Testis (tissue), 3 donors: ENCODE data around the gene EREG. TPM values are rescaled to one million over a fixed set of nuclear protein-coding genes. Genes with fewer than 3 reads are reported as not detected.
"Not testable (repeated sequence)": the region's sequence is repeated elsewhere in the genome, so short reads cannot be mapped to it uniquely, and the experiment has no call there.

Experiments used
- DNase-seq: peaks from one replicate; pipeline ENCODE4 v3.0.0-alpha.2; 2019
- H3K27ac ChIP-seq, 2 donors: fragments of 200-600 bp; sonication (generic); one replicate each; pipeline ENCODE4 v1.5.1; 2019
- H3K27me3 ChIP-seq: fragments of 200-600 bp; sonication (generic); one replicate; pipeline ENCODE4 v1.5.1; 2019
- H3K36me3 ChIP-seq: fragments of 200-600 bp; sonication (generic); one replicate; pipeline ENCODE4 v1.5.1; 2017; ENCODE audit warnings: low read depth; ENCODE audit errors: missing control alignments
- H3K4me1 ChIP-seq: fragments of 200-600 bp; sonication (generic); one replicate; pipeline ENCODE4 v1.5.1; 2019
- H3K4me3 ChIP-seq, 2 donors: fragments of 200-600 bp; sonication (generic); one replicate each; pipeline ENCODE4 v1.5.1; 2017 to 2019
- H3K9me3 ChIP-seq: fragments of 200-600 bp; sonication (generic); one replicate; pipeline ENCODE4 v1.5.1; 2017
- POLR2A ChIP-seq: fragments of 450-650 bp; IDR thresholded peaks from one replicate; pipeline ENCODE4 v1.6.1; 2017; ENCODE audit warnings: antibody characterized with exemption, mild to moderate bottlenecking, moderate library complexity
- WGBS, 2 donors: methylation state at CpG; one replicate each; pipeline ENCODE4 v1.1.5; 2018; 5-methylcytosine and 5-hydroxymethylcytosine counted together
- intact Hi-C: fragments of 100-400 bp; cut with DNase I; formaldehyde crosslinking; loops from one replicate; pipeline ENCODE4 v1.15.1; 2023; ENCODE audit warnings: low total_unique reads
- polyA plus RNA-seq: library from polyadenylated mRNA; stranded (reverse); fragments of 350-450 nt; fragmentation: Illumina TruSeq; extraction: RNeasy Lipid Tissue Mini Kit (QIAGEN cat#74804); gene quantifications from one replicate; pipeline ENCODE4 v1.2.3, GENCODE V29; 2014; ENCODE audit warnings: low read depth, low replicate concordance; ENCODE audit not compliant: insufficient read depth
- total RNA-seq, 2 donors: library from RNA; depleted of rRNA; stranded (reverse); fragments of >200 nt; gene quantifications; one replicate each; pipeline ENCODE4 v1.2.3, GENCODE V29; 2016
- TF ChIP-seq, protein P1 (sequence below), 3 experiments: fragments of 450-650 bp in 2 of 3; fragments of 200-600 bp in 1 of 3; sonication (generic) in 1 of 3; IDR thresholded peaks; one replicate each; pipeline ENCODE4 v1.5.1; 2016 to 2019; ENCODE audit warnings: antibody characterized with exemption in 3 of 3, mild to moderate bottlenecking in 2 of 3, moderate library complexity in 1 of 3

Gene EREG
- total and polyA plus RNA-seq, 3 donors from 2014 or later = 0.37 TPM; not detected in 2

DNA sequence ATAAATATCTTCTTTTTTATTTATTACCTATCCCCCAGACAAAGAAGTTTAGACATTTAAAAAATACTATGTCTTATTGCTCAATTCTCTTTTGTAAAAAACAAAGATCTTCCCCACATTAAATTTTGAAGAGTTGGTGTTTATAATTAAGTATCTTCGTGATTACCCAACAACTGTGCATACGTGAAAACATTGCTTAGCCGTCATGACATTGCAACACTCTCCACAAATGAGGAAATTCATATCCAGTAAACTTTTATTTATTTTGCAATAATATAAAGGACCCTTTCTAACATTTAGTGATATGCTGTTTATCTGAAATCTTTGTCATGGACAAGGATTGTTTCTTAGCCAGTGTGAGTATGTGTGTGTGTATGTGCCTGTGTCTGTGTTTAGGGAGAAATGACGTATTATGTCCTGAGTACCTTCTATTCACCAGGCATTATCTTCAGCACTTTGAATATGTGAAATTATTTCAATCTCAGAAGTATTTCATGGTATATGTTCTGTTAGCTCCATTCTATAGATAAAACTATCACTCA lies 26.1 kb upstream of the EREG start:
- no peaks in the 10 kb centered on the region for H3K4me1 ChIP-seq
- no peak for DNase-seq
- intact Hi-C loops = no loop called here
- H3K9me3 ChIP-seq = no peaks in the 10 kb centered on the region
- no peak overlapping the region for H3K27ac ChIP-seq
- no peaks in the 10 kb centered on the region for H3K27me3 ChIP-seq
- no peak overlapping the region for H3K4me3 ChIP-seq
- 78 to 83% methylated on average over 4 of the region's 4 CpGs for WGBS, 2 donors
- no peaks in the 10 kb centered on the region for H3K36me3 ChIP-seq
- no peak for TF ChIP-seq POLR2A
- TF ChIP-seq, protein P1, sequence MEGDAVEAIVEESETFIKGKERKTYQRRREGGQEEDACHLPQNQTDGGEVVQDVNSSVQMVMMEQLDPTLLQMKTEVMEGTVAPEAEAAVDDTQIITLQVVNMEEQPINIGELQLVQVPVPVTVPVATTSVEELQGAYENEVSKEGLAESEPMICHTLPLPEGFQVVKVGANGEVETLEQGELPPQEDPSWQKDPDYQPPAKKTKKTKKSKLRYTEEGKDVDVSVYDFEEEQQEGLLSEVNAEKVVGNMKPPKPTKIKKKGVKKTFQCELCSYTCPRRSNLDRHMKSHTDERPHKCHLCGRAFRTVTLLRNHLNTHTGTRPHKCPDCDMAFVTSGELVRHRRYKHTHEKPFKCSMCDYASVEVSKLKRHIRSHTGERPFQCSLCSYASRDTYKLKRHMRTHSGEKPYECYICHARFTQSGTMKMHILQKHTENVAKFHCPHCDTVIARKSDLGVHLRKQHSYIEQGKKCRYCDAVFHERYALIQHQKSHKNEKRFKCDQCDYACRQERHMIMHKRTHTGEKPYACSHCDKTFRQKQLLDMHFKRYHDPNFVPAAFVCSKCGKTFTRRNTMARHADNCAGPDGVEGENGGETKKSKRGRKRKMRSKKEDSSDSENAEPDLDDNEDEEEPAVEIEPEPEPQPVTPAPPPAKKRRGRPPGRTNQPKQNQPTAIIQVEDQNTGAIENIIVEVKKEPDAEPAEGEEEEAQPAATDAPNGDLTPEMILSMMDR (IDR thresholded peaks at IDR 0.05) = no peak

DNA sequence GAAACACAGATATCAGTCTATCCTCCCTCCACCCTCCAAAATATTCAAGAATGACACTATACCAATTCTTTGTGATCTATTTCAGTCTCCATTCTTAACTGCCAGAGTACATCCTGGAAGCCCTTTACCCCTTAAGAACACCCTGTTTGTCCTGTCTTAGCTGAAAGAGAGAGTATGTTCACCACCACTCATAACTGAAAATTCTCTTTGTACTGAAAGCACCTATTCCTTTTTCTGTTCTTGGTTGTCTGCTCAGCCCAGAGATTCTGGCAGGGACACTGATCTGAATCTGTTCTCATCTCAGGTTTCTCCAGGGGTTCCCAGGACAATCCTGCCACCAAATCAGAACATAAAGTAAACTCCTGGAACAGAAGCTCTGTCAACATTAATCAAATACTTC lies 25.4 kb upstream of the EREG start:
- Histone ChIP-seq H3K27ac (no peak overlapping the region), H3K27me3 (no peaks in the 10 kb centered on the region), H3K4me1 (no peaks in the 10 kb centered on the region), H3K36me3 (no peaks in the 10 kb centered on the region), H3K9me3 (no peaks in the 10 kb centered on the region), H3K4me3 (no peak overlapping the region)
- no peak for DNase-seq
- intact Hi-C loops = no loop called here
- TF ChIP-seq, protein P1 (IDR thresholded peaks at IDR 0.05) = no peak
- no peak for TF ChIP-seq POLR2A

- H3K27me3 ChIP-seq, H3K9me3 ChIP-seq, H3K36me3 ChIP-seq, DNase-seq, H3K4me1 ChIP-seq, H3K4me3 ChIP-seq, intact Hi-C loops, H3K27ac ChIP-seq: not testable (repeated sequence)
Observed at GRCh38 chr4:74340421-74340820, 24.5 kb upstream of the EREG start.

DNA sequence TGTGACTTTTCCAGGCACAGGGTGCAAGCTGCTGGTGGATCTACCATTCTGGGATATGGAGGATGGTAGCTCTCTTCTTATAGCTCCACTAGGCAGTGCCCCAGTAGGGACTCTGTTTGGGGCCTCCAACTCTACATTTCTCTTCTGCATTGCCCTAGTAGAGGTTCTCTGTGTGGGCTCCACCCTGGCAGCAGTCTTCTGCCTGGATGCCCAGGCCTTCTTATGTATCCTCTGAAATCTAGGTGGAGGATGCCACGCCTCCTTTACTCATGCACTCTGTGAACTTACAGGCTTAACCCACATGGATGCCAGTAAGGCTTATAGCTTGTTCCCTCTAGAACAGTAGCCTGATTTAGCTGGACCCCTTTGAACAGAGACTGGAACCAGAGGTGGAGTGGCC lies 20.9 kb upstream of the EREG start:
- Histone ChIP-seq H3K27me3 (no peaks in the 10 kb centered on the region), H3K27ac (no peak overlapping the region), H3K36me3 (no peaks in the 10 kb centered on the region), H3K9me3 (no peaks in the 10 kb centered on the region), H3K4me3 (no peak overlapping the region), H3K4me1 (no peaks in the 10 kb centered on the region)
- 82 to 91% methylated on average over 1 of the region's 1 CpG for WGBS, 2 donors
- DNase-seq = no peak
- intact Hi-C loops = no loop called here
- TF ChIP-seq, protein P1 (IDR thresholded peaks at IDR 0.05) = no peak
- no peak for TF ChIP-seq POLR2A

DNA sequence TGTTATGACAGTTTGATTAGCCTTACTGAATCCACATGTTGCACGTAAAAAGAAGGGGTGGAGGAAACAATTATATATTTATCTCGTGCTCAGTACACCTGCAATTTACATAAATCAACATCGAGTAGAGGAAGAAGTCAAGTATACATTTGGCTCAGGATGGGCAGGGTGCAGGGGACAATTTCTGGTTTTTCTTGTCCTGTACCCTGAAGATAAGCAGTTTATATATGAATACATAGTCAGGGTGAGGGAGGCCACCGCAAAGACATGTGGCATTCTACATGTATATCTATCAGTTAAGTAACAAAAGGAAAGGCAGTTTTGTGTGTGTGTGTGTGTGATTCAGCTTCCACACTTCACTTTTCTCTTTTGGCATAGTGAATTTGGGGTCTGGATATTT lies 11.1 kb upstream of the EREG start:
- no peak overlapping the region for H3K4me3 ChIP-seq
- H3K4me1 ChIP-seq = no peaks in the 10 kb centered on the region
- intact Hi-C loops = no loop called here
- H3K9me3 ChIP-seq = no peaks in the 10 kb centered on the region
- TF ChIP-seq, protein P1 (IDR thresholded peaks at IDR 0.05) = no peak
- no peak for TF ChIP-seq POLR2A
- no peaks in the 10 kb centered on the region for H3K27me3 ChIP-seq
- WGBS, 2 donors = 75 to 80% methylated on average over 4 of the region's 4 CpGs
- DNase-seq = no peak
- no peak overlapping the region for H3K27ac ChIP-seq
- no peaks in the 10 kb centered on the region for H3K36me3 ChIP-seq
